GM19238 (cell line): ENCODE data around the gene PTPRN2.
"Not testable (repeated sequence)": the region's sequence is repeated elsewhere in the genome, so short reads cannot be mapped to it uniquely, and the experiment has no call there.

Experiments
- DNase-seq: peaks from one replicate; pipeline ENCODE4 v3.0.0; 2011; ENCODE audit warnings: low spot score; ENCODE audit not compliant: insufficient read length

The PTPRN2 gene

DNA sequence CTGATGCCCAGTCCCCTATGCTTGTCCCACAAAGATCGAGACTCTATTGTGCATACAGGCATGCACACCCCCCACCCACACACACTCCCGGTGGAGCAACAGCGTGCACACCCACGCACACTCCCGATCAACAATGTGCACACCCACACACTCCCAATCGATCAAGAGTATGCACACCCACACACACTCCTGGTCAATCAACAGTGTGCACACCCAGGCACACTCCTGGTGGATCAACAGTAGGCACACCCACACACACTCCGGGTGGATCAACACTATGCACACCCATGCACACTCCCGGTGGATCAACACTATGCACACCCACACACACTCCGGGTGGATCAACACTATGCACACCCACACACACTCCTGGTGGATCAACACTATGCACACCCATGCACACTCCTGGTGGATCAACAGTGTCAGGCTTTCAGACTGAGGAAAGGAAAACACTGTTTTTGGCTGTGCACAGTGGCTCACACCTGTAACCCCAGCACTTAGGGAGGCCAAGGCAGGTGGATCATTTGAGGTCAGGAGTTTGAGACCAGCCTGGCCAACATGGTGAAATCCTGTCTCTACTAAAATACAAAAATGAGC, 118.8 kb downstream of the PTPRN2 start:
- DNase-seq = no peak

DNA sequence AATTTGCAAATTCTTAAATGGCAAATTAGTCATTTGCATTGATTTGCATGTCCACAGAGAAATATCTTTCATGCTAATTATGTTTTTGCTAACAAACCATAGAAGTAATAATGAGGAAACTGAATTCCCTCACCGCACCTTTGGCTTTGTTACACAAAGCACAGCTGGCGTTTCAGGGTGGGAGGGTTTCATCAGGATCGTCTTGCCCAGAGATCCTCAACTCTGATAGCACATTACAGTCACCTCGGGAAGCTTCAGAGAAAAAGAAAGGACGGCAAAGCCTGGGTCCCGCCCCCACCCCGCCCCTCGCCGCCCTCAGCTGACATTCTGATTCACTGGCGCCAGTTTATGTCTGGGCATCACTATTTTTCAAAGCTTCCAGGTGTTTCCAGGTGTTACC, 119.4 kb downstream of the PTPRN2 start:
- DNase-seq = no peak

- DNase-seq = no peak
These were observed 120.1 kb downstream of the PTPRN2 start for GRCh38 chr7:158467562-158467961.

- DNase-seq = no peak
These were observed 124.3 kb downstream of the PTPRN2 start for GRCh38 chr7:158463317-158463716.

GRCh38 chr7:158461824-158462223, 125.8 kb downstream of the PTPRN2 start:
- DNase-seq = no peak

DNA sequence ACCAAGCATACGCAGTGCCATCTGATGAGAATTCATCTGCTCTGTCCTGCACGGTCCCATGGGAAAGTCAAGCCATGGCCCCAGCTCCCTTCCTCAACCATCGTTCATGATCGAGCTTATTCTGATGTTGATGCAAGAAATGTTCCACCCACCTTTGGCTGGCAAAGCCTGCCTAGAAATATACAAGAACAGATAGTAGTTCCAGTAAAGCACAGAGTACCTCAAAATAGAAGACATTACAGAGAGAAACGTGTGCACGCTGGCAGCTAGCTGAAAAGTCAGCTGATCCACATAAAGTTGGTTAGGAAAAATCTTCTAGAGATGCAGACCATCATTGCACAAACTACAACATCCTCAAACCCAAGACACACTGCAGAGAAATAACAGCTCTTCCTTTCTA, 127.0 kb downstream of the PTPRN2 start:
- no peak for DNase-seq

GRCh38 chr7:158458716-158459282, 128.8 kb downstream of the PTPRN2 start:
- no peak for DNase-seq

DNA sequence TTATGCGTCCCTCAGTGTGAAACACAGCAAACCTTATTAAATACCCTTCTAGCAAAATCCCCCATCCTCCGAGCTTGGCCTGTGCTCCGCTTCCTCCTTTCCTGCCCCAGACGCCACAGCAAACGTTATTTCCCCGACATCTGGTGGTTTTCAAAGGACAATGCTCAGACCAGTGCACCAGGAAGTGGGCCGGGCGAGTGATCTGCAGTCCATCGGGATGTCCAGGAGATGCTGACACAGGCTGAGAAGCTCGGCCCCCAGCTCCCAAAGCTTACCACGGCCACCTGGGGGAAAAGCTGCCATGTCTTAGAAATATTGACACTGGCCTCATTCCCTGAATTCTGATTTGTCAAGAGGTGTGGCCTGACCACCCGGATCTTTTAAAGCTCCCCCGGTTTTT, 129.5 kb downstream of the PTPRN2 start:
- DNase-seq = no peak

GRCh38 chr7:158457586-158457985, 130.0 kb downstream of the PTPRN2 start:
- not testable (repeated sequence) for DNase-seq

GRCh38 chr7:158454631-158455030, 133.0 kb downstream of the PTPRN2 start:
- no peak for DNase-seq

- DNase-seq = no peak
These were observed 134.0 kb downstream of the PTPRN2 start for GRCh38 chr7:158453663-158454062.

- no peak for DNase-seq
These were observed 135.3 kb downstream of the PTPRN2 start for GRCh38 chr7:158452331-158452730.

DNA sequence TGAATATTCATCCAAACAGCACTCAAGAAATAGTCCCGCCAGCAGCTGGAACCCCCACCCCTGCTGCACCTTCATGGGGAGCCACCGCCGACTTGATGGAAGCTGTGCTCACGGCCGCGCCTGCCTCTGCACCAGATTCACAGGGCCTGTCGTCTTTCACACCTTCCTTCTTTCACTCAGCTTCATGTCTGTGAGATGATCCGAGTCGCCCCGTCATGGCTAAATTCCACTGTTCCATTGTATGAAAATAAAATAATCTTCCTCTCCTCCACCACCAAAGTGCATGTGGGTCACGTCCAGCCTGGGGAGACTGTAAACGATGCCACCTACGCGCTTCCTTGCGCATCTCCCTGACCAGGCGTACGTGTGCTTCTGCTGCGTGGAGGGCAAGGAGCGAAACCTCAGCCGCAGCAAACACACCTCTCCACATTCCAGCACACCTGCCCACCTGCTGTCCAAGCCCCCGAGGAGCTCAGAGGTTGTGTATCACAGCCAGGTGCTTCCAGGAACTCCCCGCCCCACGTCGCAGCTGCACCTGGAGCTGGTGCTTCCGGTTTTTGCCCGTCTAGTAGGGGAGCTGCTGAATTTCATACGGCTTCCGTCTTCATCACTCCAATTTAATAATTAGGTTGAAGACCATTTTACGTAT, 137.0 kb downstream of the PTPRN2 start:
- no peak for DNase-seq

DNA sequence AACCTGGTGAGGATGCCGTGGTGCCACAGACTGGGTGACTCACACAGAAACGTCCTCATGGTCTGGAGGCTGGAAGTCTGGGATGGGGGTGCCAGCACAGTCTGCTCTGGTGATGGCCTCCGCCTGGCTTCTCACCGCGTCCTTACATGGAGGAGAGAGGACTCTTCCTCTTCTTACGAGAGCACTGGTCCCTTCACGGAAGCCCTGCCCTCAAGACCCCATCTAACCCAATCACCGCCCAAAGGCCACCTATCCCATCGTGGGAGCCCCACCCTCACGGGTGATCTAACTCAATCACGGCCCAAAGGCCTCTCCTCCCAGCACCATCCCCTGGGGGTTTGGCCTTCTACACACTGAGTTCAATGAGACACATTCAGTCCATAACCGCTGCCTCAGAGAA, 137.7 kb downstream of the PTPRN2 start:
- no peak for DNase-seq

DNA sequence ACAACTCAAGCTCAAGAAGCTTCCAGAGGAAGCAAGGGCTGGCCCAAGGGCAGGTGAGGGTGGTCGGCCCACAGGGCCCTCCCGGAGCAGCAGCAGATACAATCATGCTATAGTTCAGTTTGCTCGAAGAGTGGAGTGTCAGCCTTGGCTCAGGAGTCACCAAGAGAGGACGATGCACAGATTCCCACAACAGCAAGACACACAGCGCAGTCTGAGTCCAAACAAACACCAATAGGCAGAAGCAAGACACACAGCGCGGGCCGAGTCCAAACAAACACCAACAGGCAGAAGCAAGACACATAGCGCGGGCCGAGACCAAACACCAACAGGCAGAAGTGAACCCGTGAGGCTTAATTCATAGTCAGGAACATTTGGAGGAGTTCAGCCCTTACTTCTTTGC, 138.4 kb downstream of the PTPRN2 start:
- DNase-seq = no peak

GRCh38 chr7:158448430-158449100, 139.1 kb downstream of the PTPRN2 start:
- DNase-seq = no peak

- no peak for DNase-seq
These were observed 140.0 kb downstream of the PTPRN2 start for GRCh38 chr7:158447506-158448171.

DNA sequence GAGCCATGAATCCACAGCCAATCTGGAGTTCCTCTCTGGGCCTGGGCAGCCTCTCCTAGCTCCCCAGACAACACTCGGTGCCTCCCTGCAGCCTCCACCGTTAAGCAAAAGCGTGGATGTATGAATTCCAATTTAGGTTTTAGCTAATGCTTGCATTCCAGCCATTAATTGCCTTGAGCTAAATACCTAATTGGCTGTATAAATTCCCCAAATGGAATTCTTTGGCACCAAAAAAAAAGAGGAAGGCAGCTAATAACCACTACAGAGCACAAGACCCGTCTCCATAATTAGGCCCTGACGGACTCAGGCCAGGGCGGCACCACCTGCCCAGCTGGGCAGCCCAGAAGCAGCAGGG, 140.5 kb downstream of the PTPRN2 start:
- DNase-seq = no peak

- no peak for DNase-seq
These were observed 140.9 kb downstream of the PTPRN2 start for GRCh38 chr7:158446706-158447105.

DNA sequence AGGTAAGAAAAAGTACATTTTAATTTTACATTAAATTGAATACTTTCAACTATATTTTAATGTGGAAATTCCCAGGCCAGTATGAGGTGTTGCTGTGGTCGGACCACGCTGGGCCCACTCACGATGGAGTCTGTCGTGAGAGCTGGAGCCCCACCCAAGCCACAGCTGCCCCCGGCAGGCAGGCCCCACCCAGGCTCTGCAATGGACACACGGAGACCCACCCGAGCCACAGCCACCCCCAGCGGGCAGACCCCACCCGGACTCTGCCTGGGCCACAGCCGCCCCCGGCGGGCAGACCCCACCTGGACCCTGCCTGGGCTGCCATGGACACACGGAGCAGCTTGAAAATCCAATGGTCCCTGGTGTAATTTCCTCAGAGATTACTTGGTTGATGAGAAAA, 141.3 kb downstream of the PTPRN2 start:
- no peak for DNase-seq

DNA sequence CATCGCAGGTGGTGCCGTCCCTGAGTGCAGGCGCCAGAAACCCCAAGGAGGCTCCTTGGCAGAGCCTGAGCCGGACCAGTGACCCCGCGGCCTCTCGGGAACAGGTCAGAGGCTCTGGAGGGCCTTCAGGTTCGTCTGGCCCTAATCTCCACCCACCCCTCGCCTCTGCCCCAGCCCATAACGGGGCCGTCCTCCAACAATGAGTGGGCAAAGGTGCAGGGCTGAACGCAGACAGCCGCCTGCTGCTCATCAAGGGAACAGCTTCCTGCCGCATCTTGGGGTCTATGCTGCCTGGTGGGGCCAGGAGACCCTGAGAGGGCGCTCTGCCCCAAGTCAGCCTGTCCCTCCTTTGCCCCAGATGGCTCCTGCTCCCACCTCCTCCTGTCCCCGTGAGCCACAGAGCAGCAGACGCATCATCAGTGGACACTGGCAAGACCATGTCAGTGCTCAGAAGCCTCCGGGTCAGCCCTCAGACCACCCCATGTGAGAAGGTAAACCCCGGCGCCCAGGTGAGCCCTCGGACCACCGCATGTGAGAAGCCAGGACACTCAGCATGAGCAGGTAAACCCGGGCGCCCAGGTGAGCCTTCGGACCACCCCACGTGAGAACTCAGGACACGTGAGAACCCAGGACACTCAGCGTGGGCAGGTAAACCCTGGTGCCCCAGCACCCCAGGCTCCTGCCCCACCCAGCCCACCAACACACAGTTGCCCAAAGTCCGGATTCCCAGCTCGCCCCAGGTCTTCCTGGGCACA, 142.0 kb downstream of the PTPRN2 start:
- DNase-seq = no peak
